Neural cell (in vitro differentiated cells): ENCODE data around the gene ICAM3. TPM values are rescaled to one million over a fixed set of nuclear protein-coding genes. Genes with fewer than 3 reads are reported as not detected.

Experiments used
- H2AFZ ChIP-seq: fragments of 200-600, 300-800 bp; sonication (generic), shearing (Covaris generic); 2 replicates; pipeline ENCODE4 v1.6.0; 2014; ENCODE audit warnings: low read depth, mild to moderate bottlenecking, antibody characterized with exemption, low read length, moderate library complexity
- H3F3A ChIP-seq: fragments of 200-600 bp; shearing (Covaris generic); 2 replicates; pipeline ENCODE4 v1.6.1; 2016; ENCODE audit warnings: mild to moderate bottlenecking, moderate library complexity, mixed read lengths, antibody characterized with exemption, low read length; ENCODE audit not compliant: insufficient read depth, poor library complexity, severe bottlenecking
- H3K27ac ChIP-seq: fragments of 200-600, 300-800 bp; sonication (generic), shearing (Covaris generic); 2 replicates; pipeline ENCODE4 v1.5.1; 2014; ENCODE audit warnings: mild to moderate bottlenecking, low read length, moderate library complexity
- H3K27me3 ChIP-seq: fragments of 300-800, 200-600 bp; sonication (generic), shearing (Covaris generic); 2 replicates; pipeline ENCODE4 v1.6.0; 2014; ENCODE audit warnings: mild to moderate bottlenecking, low read depth, low read length, moderate library complexity; ENCODE audit not compliant: insufficient read depth
- H3K36me3 ChIP-seq: fragments of 300-800, 200-600 bp; sonication (generic), shearing (Covaris generic); 2 replicates; pipeline ENCODE4 v1.5.1; 2014; ENCODE audit warnings: mild to moderate bottlenecking, antibody characterized with exemption, low read length, moderate library complexity; ENCODE audit not compliant: insufficient read depth
- H3K4me2 ChIP-seq: fragments of 300-800, 200-600 bp; sonication (generic), shearing (Covaris generic); 2 replicates; pipeline ENCODE4 v1.6.0; 2014; ENCODE audit warnings: mild to moderate bottlenecking, low read length
- H3K4me3 ChIP-seq: fragments of 300-800, 200-600 bp; sonication (generic), shearing (Covaris generic); 2 replicates; pipeline ENCODE4 v1.5.1; 2014; ENCODE audit warnings: mild to moderate bottlenecking, low read length, moderate library complexity
- H3K79me2 ChIP-seq: fragments of 200-600 bp; shearing (Covaris generic); replicated peaks from 2 replicates; pipeline ENCODE4 v1.6.0; 2014; ENCODE audit warnings: mild to moderate bottlenecking, low read length, moderate library complexity; ENCODE audit not compliant: insufficient read depth
- H3K9ac ChIP-seq: fragments of 300-800, 200-600 bp; sonication (generic), shearing (Covaris generic); 2 replicates; pipeline ENCODE4 v1.6.1; 2016; ENCODE audit warnings: mild to moderate bottlenecking, low read length, mixed read lengths
- H3K9me2 ChIP-seq: fragments of 200-600 bp; shearing (Covaris generic); 2 replicates; pipeline ENCODE4 v1.6.1; 2016; ENCODE audit warnings: mild to moderate bottlenecking, low read length, mixed read lengths; ENCODE audit not compliant: insufficient read depth
- H3K9me3 ChIP-seq: fragments of 200-600, 300-800 bp; sonication (generic), shearing (Covaris generic); 2 replicates; pipeline ENCODE4 v1.6.1; 2016; ENCODE audit warnings: mild to moderate bottlenecking, mixed run types, low read length, moderate library complexity, mixed read lengths
- H4K20me1 ChIP-seq: fragments of 200-600 bp; shearing (Covaris generic); 2 replicates; pipeline ENCODE4 v1.6.1; 2016; ENCODE audit warnings: mild to moderate bottlenecking, mixed run types; ENCODE audit not compliant: insufficient read depth
- CTCF ChIP-seq: fragments of 450-650 bp; IDR thresholded peaks from 2 replicates; pipeline ENCODE4 v1.5.1; 2014; ENCODE audit warnings: antibody characterized with exemption, mild to moderate bottlenecking, moderate library complexity; ENCODE audit not compliant: poor library complexity, severe bottlenecking
- EP300 ChIP-seq: fragments of 450-650 bp; conservative IDR thresholded peaks from 2 replicates; pipeline ENCODE4 v1.6.1; 2014; ENCODE audit warnings: antibody characterized with exemption, mild to moderate bottlenecking, moderate library complexity; ENCODE audit not compliant: poor library complexity, severe bottlenecking
- EZH2 ChIP-seq: fragments of 200-600, 300-800 bp; shearing (Covaris generic), sonication (generic); IDR thresholded peaks from 2 replicates; pipeline ENCODE4 v1.6.1; 2014; ENCODE audit warnings: antibody characterized with exemption, low read length, borderline replicate concordance, mild to moderate bottlenecking; ENCODE audit not compliant: insufficient read depth, poor library complexity, severe bottlenecking
- MXI1 ChIP-seq: fragments of 450-650 bp; conservative IDR thresholded peaks from 2 replicates; pipeline ENCODE4 v1.6.1; 2014; ENCODE audit warnings: antibody characterized with exemption, mild to moderate bottlenecking; ENCODE audit not compliant: poor library complexity, severe bottlenecking
- POLR2AphosphoS5 ChIP-seq: IDR thresholded peaks from 2 replicates; pipeline ENCODE4 v1.6.1; 2012
- RAD21 ChIP-seq: fragments of 450-650 bp; conservative IDR thresholded peaks from 2 replicates; pipeline ENCODE4 v1.6.1; 2014; ENCODE audit warnings: antibody characterized with exemption, mild to moderate bottlenecking, moderate library complexity
- REST ChIP-seq: IDR thresholded peaks from 2 replicates; pipeline ENCODE4 v1.6.1; 2012; ENCODE audit warnings: borderline replicate concordance
- SMC3 ChIP-seq: fragments of 450-650 bp; conservative IDR thresholded peaks from 2 replicates; pipeline ENCODE4 v1.6.1; 2014; ENCODE audit warnings: antibody characterized with exemption, mild to moderate bottlenecking, moderate library complexity; ENCODE audit not compliant: poor library complexity
- TAF1 ChIP-seq: IDR thresholded peaks from 2 replicates; pipeline ENCODE4 v1.6.1; 2012; ENCODE audit warnings: low read depth
- polyA plus RNA-seq: library from polyadenylated mRNA; depleted of rRNA; stranded (reverse); fragments of >200 nt; gene quantifications from 2 replicates; pipeline ENCODE4 v1.2.3, GENCODE V29; 2014

ICAM3 gene
- polyA plus RNA-seq, 1 donor from 2014 or later, result 0.53 TPM

- Histone ChIP-seq H3K9ac (no peak overlapping the region), H2AFZ (no peak overlapping the region), H3K4me3 (no peak overlapping the region), H3K9me2 (no peaks in the 10 kb centered on the region), H3F3A (no peaks in the 10 kb centered on the region), H3K79me2 (no peaks in the 10 kb centered on the region), H3K27ac (no peak overlapping the region), H3K27me3 (no peaks in the 10 kb centered on the region), H3K36me3 (no peaks in the 10 kb centered on the region), H3K9me3 (no peaks in the 10 kb centered on the region), H4K20me1 (no peaks in the 10 kb centered on the region), H3K4me2 (no peak overlapping the region)
- no peak for TF ChIP-seq EP300
- TF ChIP-seq MXI1, result no peak
- TF ChIP-seq SMC3, result no peak
- no peak for TF ChIP-seq TAF1
- no peak for TF ChIP-seq RAD21
- no peak for TF ChIP-seq CTCF
- TF ChIP-seq REST, result no peak
- TF ChIP-seq POLR2AphosphoS5, result no peak
- no peak for TF ChIP-seq EZH2
Observed at GRCh38 chr19:10363789-10364281, 24.4 kb upstream of the ICAM3 start.

- TF ChIP-seq EZH2, result no peak
- TF ChIP-seq SMC3, result no peak
- TF ChIP-seq CTCF, result no peak
- TF ChIP-seq MXI1, result no peak
- TF ChIP-seq EP300, result no peak
- TF ChIP-seq REST, result no peak
- no peak for TF ChIP-seq TAF1
- TF ChIP-seq POLR2AphosphoS5, result no peak
- no peak for TF ChIP-seq RAD21
- no peak overlapping the region for H3K9ac ChIP-seq
- no peaks in the 10 kb centered on the region for H3K79me2 ChIP-seq
- no peaks in the 10 kb centered on the region for H3F3A ChIP-seq
- no peaks in the 10 kb centered on the region for H3K9me2 ChIP-seq
- no peaks in the 10 kb centered on the region for H3K27me3 ChIP-seq
- H3K4me3 ChIP-seq, result no peak overlapping the region
- no peak overlapping the region for H3K4me2 ChIP-seq
- no peak overlapping the region for H2AFZ ChIP-seq
- no peaks in the 10 kb centered on the region for H3K36me3 ChIP-seq
- H4K20me1 ChIP-seq, result no peaks in the 10 kb centered on the region
- H3K27ac ChIP-seq, result no peak overlapping the region
- H3K9me3 ChIP-seq, result no peaks in the 10 kb centered on the region
Observed at GRCh38 chr19:10362259-10362658, 22.8 kb upstream of the ICAM3 start.
